Glomerular endothelial cell (primary cell): ENCODE measurements around the gene ANKRD40. TPM values are rescaled to one million over a fixed set of nuclear protein-coding genes. Genes with fewer than 3 reads are reported as not detected.
"Not testable (repeated sequence)": the region's sequence is repeated elsewhere in the genome, so short reads cannot be mapped to it uniquely, and the experiment has no call there.

Experiments used
- DNase-seq: peaks from one replicate; pipeline ENCODE4 v3.0.0-alpha.2; 2011; ENCODE audit warnings: low read depth, low spot score; ENCODE audit errors: extremely low read depth
- total RNA-seq: library from RNA; depleted of rRNA; stranded (reverse); fragments of >200 nt; gene quantifications from 2 replicates; pipeline ENCODE4 v1.2.3, GENCODE V29; 2015

The ANKRD40 gene, protein sequence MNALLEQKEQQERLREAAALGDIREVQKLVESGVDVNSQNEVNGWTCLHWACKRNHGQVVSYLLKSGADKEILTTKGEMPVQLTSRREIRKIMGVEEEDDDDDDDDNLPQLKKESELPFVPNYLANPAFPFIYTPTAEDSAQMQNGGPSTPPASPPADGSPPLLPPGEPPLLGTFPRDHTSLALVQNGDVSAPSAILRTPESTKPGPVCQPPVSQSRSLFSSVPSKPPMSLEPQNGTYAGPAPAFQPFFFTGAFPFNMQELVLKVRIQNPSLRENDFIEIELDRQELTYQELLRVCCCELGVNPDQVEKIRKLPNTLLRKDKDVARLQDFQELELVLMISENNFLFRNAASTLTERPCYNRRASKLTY
- total RNA-seq: 37.7 TPM in 2 replicates

DNA sequence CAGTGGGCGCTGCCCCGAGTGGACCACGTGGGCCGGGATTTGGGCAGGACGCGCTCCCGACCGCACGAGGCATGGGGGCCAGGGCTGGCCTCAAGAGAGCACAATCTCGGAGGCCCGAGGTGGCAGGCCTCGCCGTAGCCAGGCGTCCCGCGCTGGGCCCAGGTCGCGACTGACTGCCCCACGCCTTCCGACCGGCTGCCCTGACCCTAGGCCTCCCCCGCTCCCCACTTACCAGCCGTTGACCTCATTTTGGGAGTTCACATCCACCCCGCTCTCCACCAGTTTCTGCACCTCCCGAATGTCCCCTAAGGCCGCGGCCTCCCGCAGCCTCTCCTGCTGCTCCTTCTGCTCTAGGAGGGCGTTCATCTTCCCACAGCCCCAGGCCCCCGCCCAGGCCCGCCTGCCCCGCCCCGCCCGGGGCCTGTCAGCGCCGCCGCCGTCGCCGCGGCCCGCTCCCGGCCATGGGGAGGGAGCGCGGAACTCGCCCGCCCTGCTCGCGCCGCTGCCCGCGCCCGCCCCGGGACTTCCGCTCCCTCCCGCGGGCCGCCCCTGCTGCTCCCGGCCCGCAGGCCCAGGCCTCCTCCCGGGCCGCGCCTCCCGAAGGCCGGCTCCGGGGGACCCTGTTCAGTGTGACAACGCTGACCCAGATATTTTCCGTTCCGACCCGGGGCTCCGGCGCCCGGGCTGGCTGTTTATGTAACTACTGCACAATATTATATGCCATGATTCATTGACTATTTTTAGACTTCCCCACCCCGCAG lies at the start of gene ANKRD40:
Gene ANKRD40 (minus strand): TSS at position 626 of the 761 bp plus-strand sequence. CDS start 260 bp downstream, at position 366.
- DNase-seq: peak; percentile 54

DNA sequence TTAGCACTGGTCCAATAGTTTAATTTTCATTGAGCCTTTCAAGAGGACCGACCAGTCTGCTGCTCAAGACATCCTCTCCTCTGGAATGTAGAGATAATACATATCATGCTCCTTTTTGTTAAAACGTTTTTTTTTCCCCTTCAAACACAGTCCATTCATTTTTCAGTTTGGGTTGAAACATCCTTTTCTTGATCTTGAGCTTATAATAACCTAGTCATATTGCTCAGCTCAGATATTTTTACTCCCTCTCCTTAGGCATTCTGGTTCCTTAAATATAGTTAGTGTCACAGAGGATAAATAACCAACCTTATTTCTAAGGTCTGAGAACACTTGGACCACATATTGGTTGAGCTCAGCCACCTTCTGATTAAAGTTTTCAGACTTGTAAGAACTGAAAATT lies 46.8 kb upstream of the ANKRD40 start:
- no peak for DNase-seq

DNA sequence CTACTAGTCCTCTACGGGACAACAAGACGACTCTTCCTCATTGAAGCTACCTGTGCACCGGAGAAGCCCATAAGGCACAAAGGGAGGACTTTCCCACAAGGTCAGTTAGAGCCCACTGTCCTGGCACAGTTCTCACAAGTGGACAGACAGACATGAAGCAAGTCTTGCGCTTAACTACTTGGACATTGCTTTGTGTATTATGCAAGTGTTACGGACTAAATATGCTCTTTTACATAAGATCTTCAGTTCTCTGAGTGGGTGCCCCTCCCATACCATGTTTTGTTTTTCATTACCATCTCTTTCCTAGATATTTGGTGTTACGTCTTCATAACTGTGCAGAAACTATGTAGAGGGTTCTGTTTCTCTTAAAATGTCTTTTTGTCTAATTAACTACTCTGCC lies 41.5 kb upstream of the ANKRD40 start:
- no peak for DNase-seq

DNA sequence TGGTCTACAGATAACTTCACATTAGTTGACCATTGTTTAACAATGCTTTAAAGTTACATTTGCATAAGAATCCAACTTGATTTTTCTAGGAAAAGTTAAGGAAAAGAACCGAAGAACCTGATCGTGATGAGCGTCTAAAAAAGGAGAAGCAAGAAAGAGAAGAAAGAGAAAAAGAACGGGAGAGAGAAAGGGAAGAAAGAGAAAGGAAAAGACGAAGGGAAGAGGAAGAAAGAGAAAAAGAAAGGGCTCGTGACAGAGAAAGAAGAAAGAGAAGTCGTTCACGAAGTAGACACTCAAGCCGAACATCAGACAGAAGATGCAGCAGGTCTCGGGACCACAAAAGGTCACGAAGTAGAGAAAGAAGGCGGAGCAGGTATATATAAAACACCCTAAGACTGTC lies 37.9 kb upstream of the ANKRD40 start:
- no peak for DNase-seq

DNA sequence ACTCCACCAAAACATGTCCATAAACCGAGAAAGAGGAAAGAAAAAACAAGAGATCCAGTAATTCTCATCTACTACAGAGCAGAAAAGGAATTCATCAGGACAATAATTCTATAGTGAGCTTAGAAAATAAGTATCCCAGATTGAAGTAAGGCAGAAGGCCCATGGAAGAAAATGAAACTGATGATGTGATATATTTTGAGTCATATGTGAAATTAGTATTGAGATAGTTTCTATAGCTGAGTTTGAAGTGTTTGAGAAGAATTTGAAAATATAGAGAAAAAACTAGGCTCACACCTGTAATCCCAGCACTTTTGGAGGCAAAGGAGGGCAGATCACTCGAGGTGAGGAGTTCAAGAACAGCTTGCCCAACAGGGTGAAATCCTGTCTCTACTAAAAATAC lies 31.4 kb upstream of the ANKRD40 start:
- no peak for DNase-seq

DNA sequence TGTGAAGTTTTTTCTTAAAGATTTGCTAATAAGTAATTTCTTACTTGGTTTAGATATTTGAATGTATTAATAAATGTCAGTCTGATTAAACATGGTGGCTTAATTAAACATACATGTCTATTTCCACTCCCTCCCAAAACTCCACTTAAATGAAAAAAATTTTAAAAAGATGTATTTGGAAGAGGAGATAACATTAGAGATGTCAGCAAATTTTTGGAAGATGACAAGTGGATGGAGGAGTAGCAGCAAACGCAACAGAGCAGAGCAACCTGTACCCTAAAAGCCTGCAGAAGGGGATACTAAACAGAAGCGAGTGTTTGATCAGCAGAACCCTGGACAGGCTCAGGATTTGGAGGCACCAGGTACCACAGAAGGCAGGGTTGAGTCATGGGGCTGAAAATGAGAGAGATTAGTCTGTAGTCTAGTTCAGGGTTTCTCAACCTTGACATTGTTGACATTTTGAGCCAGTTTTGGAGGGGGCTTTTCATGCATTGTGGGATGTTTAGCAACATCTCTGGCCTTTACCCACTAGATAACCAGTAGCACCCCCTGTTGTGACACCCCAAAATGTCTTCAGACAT lies 29.5 kb upstream of the ANKRD40 start:
- no peak for DNase-seq

DNA sequence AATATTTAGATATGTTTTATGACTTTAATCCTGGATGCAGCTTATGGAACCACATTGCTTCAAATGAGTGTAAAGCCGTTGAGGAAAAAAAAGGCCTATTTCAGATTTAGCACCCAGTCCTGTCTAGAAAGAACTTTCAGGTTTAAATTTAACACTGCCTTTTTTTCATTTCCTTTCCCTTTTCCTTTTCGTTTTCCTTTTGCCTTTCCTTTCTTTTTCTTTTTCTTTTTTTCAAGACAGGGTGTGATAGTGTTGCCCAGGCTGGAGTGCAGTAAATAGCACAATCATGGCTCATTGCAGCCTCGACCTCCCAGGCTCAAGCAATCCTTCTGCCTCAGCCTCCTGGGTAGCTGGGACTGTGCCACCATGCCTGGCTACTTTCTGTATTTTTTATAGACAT lies 27.6 kb upstream of the ANKRD40 start:
- DNase-seq: no peak

DNA sequence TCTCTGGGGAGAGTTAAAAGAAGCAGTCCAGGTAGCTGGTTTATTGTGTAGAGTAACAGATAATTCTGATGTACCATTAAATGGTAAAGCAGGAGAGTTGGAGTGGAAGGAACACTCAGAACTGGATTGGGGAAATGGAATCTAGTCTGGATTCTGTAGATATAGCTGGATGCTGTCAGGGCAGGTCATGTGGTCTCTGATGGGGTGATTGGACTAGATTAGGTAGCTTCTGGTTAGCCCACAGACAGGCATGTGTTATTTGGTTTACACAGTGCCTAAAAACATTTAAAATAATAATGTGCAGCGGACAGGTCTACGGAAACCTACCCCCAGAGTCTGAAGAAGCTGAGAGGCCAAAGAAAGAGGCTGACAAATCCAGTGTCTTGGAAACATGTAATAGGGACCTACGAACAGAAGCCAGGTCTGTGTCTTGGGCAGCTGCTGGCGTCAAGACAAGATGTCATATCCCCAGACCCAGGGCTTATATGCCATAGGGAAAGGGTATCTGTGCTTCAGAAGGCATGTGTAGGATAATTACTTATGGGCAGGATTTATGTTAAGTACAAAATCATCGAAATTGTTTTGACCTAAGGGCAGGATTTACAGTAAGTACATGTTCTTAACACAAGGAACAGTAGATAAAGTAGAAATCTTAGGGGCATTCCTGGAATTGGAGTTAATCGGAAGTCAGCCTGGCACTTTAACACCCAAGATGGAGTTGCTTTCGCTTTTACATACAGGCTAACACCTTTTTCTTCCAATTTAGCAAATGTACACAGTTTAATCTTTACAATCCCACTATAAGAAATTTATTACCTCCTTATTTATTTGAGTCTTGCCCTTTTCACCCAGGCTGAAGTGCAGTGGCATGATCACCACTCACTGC lies 24.1 kb upstream of the ANKRD40 start:
- no peak for DNase-seq

DNA sequence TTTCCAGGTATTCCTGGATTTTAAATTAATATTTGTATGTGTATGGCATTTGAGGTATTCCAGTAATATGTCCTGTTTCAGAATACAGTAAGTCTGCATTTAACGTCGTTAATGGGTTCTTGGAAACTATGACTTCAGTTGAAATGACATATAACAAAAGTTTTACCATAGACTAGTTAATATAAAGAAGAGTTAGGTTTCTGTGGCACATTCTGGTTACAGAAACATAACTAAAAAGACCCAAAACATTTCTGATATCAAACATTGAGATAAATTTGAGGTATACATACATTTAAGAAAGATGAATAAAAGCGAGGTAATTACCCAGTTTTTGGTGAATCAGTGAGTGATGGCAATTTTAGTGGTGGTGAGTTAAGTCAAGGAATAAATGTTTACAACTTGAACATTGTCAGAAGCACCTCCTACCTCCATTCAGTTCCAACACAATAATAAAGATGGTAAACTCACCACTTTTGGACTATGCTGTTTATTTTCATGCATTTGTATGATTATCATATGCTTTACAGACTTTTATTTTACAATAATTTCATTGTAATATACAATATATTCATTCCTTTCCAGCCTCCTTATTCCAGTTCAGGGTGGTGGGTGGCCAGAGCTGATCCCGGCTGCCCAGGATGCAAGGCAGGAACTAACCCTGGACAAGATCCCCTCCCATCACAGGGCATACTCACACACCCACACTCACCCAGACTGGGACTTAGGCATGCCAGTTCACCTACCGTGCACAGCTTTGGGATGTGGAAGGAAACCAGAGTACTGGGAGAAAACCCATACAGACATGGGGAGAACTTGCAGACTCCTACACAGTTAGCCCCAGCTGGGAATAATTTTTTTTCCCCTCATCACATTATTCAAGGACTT lies 21.4 kb upstream of the ANKRD40 start:
- DNase-seq: no peak

DNA sequence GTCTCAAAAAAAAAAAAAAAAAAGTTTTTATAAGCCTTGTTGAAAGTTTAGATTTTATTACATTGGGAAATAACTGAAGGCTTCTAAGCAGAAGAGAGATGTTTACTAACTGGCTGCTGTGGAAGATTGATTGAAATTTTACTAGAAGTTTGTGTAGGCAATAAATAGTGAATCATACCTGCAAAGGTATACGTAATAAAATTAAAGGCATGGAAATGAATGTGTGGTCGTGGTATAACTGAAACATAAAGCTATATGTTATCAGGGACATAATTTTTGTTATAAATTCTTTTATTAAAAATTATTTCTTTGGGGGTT lies 20.4 kb upstream of the ANKRD40 start:
- no peak for DNase-seq

DNA sequence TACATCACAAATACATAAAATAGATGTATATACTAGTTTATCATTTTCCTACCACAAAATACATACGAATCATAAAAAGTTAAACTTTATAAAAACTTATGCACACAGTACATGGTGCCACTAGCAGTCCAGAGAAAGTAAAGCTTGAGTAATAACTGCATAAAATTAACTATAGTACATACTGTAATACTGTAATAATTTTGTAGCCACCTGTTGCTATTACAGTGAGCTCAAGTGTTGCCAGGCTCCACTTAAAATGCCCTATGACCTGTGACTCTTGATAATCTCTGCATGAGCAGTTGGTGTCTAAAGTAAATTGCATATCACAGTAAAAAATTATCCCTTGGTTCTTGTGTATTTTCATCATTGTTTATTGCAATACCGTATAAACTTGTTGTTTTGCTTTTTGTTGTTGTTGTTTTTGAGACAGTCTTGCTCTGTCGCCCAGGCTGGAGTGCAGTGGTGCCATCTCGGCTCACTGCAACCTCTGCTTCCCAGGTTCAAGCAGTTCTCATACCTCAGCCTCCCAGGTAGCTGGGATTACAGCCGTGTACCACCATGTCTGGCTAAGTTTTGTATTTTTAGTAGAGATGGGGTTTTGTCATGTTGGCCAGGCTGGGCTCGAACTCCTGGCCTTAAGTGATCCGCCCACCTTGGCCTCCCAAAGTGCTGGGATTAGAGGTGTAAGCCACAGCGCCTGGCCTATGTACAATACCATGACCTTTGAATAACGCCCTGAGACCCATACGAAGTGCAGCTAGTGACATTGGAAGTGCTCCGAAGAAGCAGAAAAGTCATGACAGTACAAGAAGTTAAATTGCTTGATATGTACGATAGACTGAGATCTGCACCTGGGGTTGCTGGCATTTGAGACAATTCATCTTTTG lies 18.3 kb upstream of the ANKRD40 start:
- DNase-seq: no peak

DNA sequence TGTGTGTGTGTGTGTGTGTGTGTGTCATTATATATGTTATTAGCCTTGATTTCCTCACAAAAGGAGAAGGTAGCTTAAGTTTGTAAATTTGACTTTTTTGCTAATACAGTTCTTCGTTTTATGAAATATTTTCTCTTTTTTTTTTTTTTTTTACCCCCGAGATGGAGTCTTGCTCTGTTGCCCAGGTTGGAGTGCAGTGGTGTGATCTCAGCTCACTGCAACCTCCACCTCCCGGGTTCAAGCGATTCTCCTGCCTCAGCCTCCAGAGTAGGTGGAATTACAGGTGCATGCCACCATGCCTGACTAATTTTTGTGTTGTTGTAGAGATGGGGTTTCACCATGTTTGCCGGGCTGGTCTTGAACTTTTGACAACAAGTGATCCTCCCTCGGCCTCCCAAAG lies 16.9 kb upstream of the ANKRD40 start:
- DNase-seq: not testable (repeated sequence)

DNA sequence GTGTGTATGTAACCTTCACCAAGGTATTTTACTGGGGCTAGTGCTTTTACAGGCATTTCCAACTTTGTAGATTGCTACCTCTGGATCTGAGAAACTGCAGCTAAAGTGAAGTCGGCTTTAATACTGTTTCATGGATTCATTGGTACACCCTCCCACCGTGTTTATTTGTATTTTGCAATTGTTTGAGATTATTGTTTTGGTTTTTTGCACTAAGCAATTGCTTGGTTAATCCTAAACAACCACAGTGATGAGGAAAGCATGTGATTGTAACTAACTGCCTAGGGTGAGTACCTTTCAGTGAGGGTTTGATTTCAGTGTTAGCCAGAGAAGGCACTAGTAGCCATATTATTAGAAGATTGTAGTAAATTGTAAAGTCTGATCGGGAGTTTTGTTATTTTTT lies 15.0 kb upstream of the ANKRD40 start:
- no peak for DNase-seq

DNA sequence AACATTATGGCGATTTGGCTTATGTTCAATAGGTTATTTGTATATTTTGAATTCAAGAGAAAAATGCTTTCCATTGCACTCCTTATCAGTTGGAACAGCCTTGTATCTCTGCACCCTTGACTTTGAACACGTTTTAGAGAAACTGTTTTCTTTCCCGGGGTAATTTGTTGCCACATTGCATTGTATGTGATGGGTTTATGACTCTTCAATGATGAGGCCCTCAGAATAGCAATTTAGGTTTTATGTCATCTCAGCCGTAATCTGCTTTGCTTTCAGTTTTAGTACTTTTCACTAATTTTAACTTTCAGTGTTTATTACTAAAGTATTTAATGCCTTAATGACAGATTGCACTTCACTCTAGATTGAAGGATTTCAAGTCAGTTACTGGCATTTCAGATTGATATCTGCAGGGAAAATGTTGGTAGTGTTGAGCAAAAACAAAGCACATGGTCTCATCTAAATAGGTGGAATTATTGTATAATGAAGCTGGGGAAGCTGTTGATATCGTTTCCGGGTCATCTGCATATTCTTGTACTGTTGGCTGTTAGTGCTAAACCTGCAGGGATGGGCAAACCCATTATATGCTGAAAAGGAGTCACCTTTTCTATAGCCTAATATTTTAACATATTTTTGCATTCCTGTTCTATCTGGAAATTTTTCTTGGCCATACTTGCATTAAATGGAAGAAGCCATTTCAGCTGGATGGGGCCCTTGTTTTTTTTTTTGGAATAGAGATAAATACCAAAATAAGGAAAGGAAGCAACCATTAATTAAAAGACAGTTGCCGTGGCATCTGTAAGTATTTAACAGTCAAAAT lies 13.7 kb upstream of the ANKRD40 start:
- DNase-seq: no peak

DNA sequence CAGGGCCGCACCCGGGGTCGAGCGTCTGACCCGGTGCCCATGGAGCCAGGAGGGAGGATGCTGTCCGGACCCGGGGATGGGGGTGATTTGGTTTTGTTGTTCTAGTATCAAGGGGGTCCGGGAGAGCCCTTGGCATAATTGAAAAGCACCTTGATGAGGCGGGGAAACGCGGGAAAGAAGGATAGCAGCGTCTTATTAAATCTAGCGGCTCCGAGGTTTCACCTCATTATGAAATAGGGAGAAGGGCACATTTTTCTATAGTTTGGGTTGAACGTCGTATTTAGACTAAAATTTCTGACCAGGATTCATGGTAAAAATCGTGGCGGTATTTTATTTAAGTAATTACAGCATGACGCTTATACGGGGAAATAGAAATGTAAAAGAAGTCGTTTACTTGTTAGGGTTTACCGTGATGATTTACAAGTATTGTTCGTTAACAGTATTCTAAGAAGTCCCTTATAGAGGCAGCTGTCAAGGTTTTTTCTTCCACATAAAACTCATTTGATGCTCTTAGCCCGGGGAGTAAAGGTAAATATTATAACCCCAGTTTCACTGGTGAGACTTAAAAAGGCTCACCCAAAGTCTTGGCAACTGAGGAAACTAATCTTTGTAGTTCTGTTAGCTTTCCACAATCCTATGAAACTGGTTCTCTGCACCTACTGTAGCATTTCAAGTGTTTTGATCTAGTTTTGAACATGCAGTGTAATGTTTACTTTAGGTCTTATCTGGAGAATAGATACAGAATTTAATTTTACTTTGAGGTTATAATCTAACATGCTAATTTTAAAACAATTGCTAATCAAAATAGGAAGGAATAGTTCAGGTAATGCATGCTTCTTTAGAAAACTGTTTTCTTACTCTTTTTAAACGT lies 12.4 kb upstream of the ANKRD40 start:
- no peak for DNase-seq

DNA sequence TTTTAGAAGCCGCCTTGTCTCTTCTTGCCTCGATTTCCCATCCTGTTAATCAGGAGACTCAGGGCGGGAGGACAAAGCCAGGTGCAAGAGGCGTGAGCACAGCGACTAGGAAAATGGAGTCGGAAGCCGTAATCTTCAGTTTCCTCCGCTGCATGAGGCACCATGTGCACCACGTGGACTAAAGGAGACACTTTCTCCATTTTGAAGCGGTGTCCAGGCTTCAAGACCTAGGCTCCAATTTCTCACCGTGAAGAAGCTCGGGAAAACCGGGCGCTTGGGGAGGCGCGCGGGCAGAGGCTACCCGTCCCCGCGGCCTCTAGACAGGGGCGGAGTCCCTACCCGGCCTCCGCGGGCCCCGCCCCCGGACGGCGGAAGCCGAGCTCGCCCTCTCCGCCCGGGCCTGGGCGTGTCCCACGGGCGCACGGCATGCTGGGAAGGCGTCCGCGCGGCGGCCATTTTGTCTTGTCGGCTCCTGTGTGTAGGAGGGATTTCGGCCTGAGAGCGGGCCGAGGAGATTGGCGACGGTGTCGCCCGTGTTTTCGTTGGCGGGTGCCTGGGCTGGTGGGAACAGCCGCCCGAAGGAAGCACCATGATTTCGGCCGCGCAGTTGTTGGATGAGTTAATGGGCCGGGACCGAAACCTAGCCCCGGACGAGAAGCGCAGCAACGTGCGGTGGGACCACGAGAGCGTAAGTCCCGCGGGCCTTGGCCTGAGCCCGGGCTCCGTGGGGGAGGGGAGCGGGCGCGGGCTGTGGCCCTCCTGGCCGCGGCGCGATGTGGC lies 11.6 kb upstream of the ANKRD40 start, which contains the start of gene LUC7L3:
Gene LUC7L3 (plus strand): TSS at position 460 of the 780 bp plus-strand sequence. CDS start 130 bp downstream, at position 590.
- peak; percentile 54 for DNase-seq
